ENCODE data around the gene SLC18A3. TPM values are rescaled to one million over a fixed set of nuclear protein-coding genes. Genes with fewer than 3 reads are reported as not detected.

Gene SLC18A3
- not detected for total RNA-seq

DNA sequence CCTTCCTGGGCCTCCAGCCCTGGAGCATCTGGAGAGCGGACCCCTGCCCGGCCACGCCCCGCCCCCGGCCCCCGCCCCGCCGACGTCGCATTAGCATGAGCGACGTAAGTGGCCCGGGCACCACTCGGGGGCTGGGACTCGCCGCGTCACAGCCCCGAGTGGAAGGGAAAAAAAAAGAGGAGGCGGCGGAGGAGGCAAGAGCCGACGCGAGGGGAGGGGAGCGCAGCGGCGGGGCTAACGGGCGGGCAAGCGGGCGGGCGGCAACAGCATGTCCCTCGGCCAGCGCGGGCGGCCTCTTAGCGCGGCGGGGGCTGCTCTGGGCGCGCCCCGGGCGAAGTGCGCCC, at the start of gene SLC18A3:
TSS of gene SLC18A3 (plus strand) at position 197 of the 344 bp plus-strand sequence. CDS start 431 bp downstream, outside the sequence.
- ATAC-seq = no peak

DNA sequence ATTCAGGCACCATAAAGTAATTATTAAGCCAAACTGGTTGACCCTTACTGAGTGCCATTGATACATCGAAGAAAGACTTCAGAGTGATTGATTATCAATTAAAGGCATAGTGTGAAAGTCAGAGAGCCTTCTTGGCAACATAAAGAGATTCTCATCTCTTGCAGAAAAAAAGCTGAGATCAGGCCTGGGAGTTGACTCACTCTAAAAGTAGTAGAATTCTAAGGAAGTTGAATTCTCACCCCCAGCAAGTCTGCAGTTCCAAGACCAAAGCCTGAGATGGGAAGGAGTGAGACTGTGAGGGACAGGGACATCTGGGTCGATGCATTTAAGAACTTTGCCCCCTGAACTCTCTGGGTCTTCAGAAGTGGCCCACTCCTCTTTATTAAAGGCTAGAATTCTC, 49.6 kb upstream of the SLC18A3 start:
- no peak for ATAC-seq

- no peak for ATAC-seq
These were observed 47.2 kb upstream of the SLC18A3 start for GRCh38 chr10:49562893-49563292.

- no peak for ATAC-seq
These were observed 45.6 kb upstream of the SLC18A3 start for GRCh38 chr10:49564461-49565009.

GRCh38 chr10:49567810-49568209, 42.3 kb upstream of the SLC18A3 start:
- no peak for ATAC-seq

GRCh38 chr10:49568235-49568634, 41.9 kb upstream of the SLC18A3 start:
- ATAC-seq = no peak

DNA sequence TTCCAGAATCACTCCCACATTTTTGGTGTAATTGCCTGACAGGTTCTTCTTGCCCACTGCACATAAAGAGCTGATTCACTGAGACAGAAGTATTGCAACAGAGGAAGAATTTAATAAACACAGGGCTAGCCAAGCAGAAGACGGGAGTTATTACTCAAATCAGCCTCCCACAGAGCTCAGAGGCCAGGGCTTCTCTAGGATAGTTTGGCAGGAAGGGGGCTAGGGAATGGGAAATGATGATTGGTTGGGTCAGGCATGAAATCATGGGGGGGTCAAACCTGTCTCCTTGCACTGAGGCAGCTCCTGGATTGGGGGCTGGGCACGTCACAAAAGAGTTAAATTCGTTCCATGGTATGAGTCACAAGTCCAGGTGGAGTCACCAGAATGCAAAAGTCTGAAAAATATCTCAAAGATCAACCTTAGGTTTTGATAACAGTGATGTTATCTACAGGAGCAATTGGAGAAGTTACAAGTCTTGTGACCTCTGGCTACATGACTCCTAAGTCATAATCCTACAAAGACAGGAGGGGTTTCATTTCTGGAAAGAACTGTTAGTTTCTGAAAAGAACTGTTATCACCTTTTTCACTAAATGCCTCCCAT, 41.0 kb upstream of the SLC18A3 start:
- ATAC-seq = peak; percentile 69

GRCh38 chr10:49571388-49571787, 38.7 kb upstream of the SLC18A3 start:
- ATAC-seq = no peak

GRCh38 chr10:49572594-49573114, 37.5 kb upstream of the SLC18A3 start:
- no peak for ATAC-seq

DNA sequence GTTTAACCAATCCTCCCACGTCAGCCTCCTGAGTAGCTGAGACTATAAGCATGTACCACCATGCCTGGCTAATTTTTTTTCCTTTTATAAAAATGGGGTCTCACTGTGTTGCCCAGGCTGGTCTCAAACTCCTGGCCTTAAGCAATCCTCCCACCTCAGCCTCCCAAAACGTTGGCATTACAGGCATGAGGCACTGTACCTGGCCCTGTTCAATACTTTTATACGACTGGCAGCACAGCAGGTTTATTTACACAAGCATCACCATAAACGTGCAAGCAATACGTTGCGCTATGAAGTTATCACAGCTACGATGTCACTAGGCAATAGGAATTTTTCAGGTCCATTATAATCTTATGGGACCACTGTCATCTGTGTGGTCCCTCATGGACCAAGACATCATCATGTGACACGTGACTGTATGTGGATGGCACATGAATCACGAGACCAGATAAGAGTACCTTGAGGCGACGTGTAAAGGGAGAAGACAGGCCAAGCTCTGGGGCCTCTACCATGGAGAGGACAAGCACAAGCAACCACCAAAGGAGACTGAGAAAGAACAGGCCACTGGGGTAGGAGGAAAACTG, 34.5 kb upstream of the SLC18A3 start:
- no peak for ATAC-seq

DNA sequence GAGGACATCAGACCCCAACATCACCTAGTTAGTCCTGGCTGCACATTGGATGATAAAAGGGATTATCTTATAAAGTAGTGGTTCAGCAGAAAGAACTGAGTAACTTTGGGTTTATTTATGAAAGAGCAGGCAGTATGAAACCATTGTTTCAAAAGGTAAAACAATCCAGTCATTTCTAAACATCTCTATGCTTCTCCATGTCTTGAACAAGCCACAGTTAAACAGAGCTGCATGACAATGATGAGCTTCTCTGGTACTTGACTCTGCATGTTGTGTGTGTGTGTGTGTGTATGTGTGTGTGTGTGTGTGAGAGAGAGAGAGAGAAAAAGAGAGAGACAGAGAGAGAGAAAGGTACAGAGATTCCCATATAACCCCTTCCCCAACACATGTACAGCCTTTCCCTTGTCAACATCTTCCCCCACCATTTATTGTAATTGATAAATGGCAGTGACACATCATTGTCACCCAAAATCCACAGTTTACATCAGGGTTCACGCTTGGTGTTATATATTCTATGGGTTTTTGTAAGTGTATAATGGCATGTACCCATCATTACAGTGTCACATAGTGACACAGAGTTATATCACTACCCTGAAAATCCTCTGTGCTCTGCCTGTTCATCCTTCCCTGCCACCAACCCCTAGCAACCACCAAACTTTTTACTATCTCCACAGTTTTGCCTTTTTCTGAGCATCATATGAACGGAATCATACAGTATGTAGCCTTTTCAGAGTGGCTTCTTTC, 32.8 kb upstream of the SLC18A3 start:
- no peak for ATAC-seq

- ATAC-seq = no peak
These were observed 31.7 kb upstream of the SLC18A3 start for GRCh38 chr10:49578392-49578791.

- peak; percentile 31 for ATAC-seq
These were observed 30.5 kb upstream of the SLC18A3 start for GRCh38 chr10:49579621-49580020.

GRCh38 chr10:49585387-49585786, 24.7 kb upstream of the SLC18A3 start:
- no peak for ATAC-seq

DNA sequence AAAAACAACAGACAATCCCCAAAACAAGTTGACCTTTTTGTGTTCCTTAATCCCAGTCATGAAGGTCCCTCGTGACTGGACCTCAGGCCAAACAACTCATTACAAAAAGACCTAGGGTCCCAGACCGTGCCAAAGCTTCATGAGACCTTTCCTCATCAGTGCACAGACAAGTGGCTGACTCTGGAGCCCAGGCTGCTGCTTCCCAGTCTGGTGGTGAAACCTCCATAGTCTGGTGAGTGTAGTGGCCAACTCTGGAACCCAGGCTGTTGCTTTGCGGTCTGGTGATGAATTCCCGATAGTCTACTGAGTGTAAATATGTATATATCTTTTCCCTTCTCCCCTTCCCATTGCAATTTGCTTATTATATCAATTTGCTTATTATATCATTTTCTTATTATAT, 22.1 kb upstream of the SLC18A3 start:
- ATAC-seq = no peak

- peak; percentile 66 for ATAC-seq
These were observed 17.2 kb upstream of the SLC18A3 start for GRCh38 chr10:49592726-49593563.

DNA sequence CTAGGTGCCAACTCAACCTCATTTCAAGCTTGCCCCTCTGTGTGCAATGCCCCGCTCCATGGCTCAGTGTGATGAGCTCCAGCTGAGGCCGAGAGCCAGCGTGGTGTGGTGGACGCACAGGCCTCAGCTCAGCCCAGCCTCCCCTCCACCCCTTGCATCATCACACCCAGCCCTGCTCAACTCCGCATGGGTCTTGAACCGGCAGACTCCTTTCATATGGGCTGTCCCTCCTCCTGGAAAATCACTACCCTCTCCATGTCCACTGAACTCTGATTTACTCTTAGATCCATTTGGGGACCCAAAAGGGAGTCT, 16.6 kb upstream of the SLC18A3 start:
- no peak for ATAC-seq

- no peak for ATAC-seq
These were observed 16.1 kb upstream of the SLC18A3 start for GRCh38 chr10:49593998-49594397.

- ATAC-seq = peak; percentile 27
These were observed 15.5 kb upstream of the SLC18A3 start for GRCh38 chr10:49594594-49594993.

DNA sequence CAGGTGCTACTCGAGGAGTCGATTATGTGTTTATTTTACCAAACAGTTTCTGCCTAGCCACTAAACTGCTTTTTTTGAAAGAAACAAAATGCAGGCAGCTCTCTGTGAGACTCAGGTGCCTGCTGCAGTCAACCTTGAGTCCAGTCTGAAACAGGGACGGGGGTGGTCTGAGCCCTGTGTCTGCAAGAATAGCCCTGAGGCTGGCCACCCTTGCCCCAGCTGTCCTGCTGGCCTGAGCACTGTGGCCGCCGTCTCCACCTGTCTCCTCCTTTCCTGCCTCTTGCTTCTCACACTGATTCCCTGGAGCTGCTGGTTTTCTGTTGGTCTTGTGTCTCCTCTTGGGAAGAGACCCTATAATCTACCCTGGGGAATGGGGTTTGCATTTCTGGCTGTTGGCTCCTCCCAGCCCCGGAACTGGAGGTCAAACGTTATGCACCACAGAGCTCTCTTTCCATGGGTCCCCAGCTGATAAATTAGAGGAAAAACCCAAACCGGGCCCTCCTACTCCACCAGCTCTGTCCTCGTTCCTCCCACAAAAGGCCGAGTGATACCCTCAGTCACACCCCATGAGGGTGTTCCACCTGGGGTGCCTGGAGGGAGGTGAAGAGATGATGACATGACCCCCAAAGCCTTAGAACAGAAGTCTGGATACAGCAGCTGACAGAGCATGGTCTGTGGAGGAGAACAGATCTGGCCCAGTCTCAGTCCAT, 15.0 kb upstream of the SLC18A3 start:
- ATAC-seq = no peak

DNA sequence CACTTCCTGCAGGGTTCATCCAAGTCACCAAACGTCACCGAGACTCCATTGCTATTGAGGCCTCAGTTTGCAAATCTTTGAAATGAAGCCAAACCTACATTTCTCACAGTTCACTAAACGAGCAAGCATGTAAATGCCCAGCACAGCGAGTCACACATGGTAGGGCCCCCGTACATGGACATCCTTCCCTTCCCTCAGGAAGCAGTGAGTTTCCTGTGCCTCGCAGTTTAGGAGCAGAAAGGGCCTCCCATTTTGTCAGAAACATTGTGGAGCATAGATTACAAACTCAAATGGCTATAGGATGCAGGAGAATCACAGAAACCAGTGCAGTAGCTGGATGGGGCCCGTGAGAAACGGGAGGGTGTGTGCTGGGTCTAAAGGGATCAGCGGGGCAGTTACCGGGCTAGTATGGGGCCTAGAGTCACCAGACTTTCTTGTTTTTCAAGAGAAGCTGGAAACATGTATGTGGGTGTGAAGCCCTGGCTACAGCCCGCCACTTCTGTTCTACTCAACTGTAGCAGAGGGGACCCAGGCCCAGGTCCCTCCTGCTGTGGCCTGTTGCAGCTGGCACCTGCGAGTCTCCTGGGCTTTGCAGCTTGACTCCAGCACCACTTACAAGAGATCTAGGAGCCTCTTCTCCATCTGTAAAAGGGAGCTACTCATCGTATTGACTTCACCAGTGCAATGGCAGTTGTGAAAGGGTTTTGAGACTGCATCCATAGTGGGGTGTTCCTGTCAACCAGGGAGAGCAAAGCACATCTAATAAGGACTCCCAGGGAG, 14.2 kb upstream of the SLC18A3 start:
- peak; percentile 70 for ATAC-seq

GRCh38 chr10:49596493-49596809, 13.7 kb upstream of the SLC18A3 start:
- ATAC-seq = peak; percentile 31
